Measurements from ENCODE around the gene A3GALT2. TPM values are rescaled to one million over a fixed set of nuclear protein-coding genes. Genes with fewer than 3 reads are reported as not detected.

Gene A3GALT2
- total RNA-seq, 1 donor from 2014 or later: 0.35 TPM

- Mint-ChIP-seq H3K4me1 (ENCODE audit: unreplicated experiment) (no peaks in the 10 kb centered on the region), H3K4me3 (ENCODE audit: unreplicated experiment) (no peak overlapping the region), H3K36me3 (ENCODE audit: unreplicated experiment) (peaks cover 56% of the 10 kb centered on the region), H3K27ac (ENCODE audit: unreplicated experiment) (no peak overlapping the region), H3K27me3 (ENCODE audit: unreplicated experiment) (no peaks in the 10 kb centered on the region), H3K9me3 (ENCODE audit: unreplicated experiment) (no peaks in the 10 kb centered on the region)
- no peak for DNase-seq (ENCODE audit: extremely low spot score, unreplicated experiment)
- no peak for TF ChIP-seq CTCF (IDR thresholded peaks at IDR 0.05)
Measured at GRCh38 chr1:33280091-33280661, 40.7 kb downstream of the A3GALT2 start.

- DNase-seq (ENCODE audit: extremely low spot score, unreplicated experiment): no peak
- H3K27me3 Mint-ChIP-seq (ENCODE audit: unreplicated experiment): no peaks in the 10 kb centered on the region
- H3K27ac Mint-ChIP-seq (ENCODE audit: unreplicated experiment): peak overlapping the region; percentile 52
- H3K9me3 Mint-ChIP-seq (ENCODE audit: unreplicated experiment): no peaks in the 10 kb centered on the region
- peaks cover 5% of the 10 kb centered on the region for H3K4me1 Mint-ChIP-seq (ENCODE audit: unreplicated experiment)
- no peak for TF ChIP-seq CTCF (IDR thresholded peaks at IDR 0.05)
- no peak overlapping the region for H3K4me3 Mint-ChIP-seq (ENCODE audit: unreplicated experiment)
- H3K36me3 Mint-ChIP-seq (ENCODE audit: unreplicated experiment): peaks cover 46% of the 10 kb centered on the region
Measured at GRCh38 chr1:33277488-33278084, 43.3 kb downstream of the A3GALT2 start.

GRCh38 chr1:33276573-33277298, 44.2 kb downstream of the A3GALT2 start:
- TF ChIP-seq CTCF (IDR thresholded peaks at IDR 0.05): no peak
- no peak overlapping the region for H3K4me3 Mint-ChIP-seq (ENCODE audit: unreplicated experiment)
- peaks cover 43% of the 10 kb centered on the region for H3K36me3 Mint-ChIP-seq (ENCODE audit: unreplicated experiment)
- peaks cover 11% of the 10 kb centered on the region for H3K4me1 Mint-ChIP-seq (ENCODE audit: unreplicated experiment)
- peak overlapping the region; percentile 52 for H3K27ac Mint-ChIP-seq (ENCODE audit: unreplicated experiment)
- H3K9me3 Mint-ChIP-seq (ENCODE audit: unreplicated experiment): no peaks in the 10 kb centered on the region
- no peak for DNase-seq (ENCODE audit: extremely low spot score, unreplicated experiment)
- H3K27me3 Mint-ChIP-seq (ENCODE audit: unreplicated experiment): no peaks in the 10 kb centered on the region

- H3K4me1 Mint-ChIP-seq (ENCODE audit: unreplicated experiment): peaks cover 14% of the 10 kb centered on the region
- TF ChIP-seq CTCF (IDR thresholded peaks at IDR 0.05): no peak
- no peak for DNase-seq (ENCODE audit: extremely low spot score, unreplicated experiment)
Measured at GRCh38 chr1:33275706-33276572, 45.0 kb downstream of the A3GALT2 start.

More at GRCh38 chr1:33275706-33276572, 45.0 kb downstream of the A3GALT2 start:
- Mint-ChIP-seq H3K27ac (ENCODE audit: unreplicated experiment) (no peak overlapping the region), H3K36me3 (ENCODE audit: unreplicated experiment) (peaks cover 43% of the 10 kb centered on the region), H3K27me3 (ENCODE audit: unreplicated experiment) (no peaks in the 10 kb centered on the region), H3K9me3 (ENCODE audit: unreplicated experiment) (no peaks in the 10 kb centered on the region), H3K4me3 (ENCODE audit: unreplicated experiment) (no peak overlapping the region)

All from osteocyte (in vitro differentiated cells).